PC-9 (cell line): ENCODE measurements around the gene SRPK2.

Source experiments
- CTCF ChIP-seq: fragments of 200-600 bp; sonication (generic); conservative IDR thresholded peaks from 2 replicates; pipeline ENCODE4 v1.6.1; 2017; ENCODE audit warnings: mixed run types, antibody characterized with exemption, mild to moderate bottlenecking, moderate library complexity
- EZH2 ChIP-seq: fragments of 200-600 bp; sonication (generic); IDR thresholded peaks from 2 replicates; pipeline ENCODE4 v1.8.0; 2017; ENCODE audit warnings: antibody characterized with exemption, low read depth

- no peak for TF ChIP-seq CTCF
- no peak for TF ChIP-seq EZH2
Measured at GRCh38 chr7:105131033-105131656, 257.6 kb downstream of the SRPK2 start.
